ENCODE data around the gene PHETA1.

Gene PHETA1

DNA sequence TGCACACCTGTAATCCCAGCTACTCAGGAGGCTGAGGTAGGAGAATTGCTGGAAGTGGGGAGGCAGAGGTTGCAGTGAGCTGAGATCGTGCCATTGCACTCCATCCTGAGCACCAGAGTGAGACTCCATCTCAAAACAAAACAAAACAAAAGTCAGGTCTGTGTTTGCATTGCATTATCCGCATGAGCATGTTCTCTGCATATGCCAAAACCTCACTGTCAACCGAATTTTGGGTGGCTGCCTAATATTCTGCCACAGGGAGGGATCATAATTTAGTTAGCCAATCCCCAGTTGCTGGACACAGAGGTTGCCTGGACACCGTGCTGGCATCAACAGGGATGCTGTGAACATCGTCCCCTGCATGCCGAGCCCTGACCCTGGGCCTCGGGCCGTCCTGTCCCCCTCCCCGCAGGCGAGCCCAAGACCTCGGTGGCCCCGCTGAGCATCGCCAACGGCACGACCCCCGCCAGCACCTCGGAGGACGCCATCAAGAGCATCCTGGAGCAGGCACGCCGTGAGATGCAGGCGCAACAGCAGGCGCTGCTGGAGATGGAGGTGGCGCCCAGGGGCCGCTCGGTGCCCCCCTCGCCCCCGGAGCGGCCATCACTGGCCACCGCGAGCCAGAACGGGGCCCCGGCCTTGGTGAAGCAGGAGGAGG, 49.2 kb downstream of the PHETA1 start:
- TF ChIP-seq, protein P1, sequence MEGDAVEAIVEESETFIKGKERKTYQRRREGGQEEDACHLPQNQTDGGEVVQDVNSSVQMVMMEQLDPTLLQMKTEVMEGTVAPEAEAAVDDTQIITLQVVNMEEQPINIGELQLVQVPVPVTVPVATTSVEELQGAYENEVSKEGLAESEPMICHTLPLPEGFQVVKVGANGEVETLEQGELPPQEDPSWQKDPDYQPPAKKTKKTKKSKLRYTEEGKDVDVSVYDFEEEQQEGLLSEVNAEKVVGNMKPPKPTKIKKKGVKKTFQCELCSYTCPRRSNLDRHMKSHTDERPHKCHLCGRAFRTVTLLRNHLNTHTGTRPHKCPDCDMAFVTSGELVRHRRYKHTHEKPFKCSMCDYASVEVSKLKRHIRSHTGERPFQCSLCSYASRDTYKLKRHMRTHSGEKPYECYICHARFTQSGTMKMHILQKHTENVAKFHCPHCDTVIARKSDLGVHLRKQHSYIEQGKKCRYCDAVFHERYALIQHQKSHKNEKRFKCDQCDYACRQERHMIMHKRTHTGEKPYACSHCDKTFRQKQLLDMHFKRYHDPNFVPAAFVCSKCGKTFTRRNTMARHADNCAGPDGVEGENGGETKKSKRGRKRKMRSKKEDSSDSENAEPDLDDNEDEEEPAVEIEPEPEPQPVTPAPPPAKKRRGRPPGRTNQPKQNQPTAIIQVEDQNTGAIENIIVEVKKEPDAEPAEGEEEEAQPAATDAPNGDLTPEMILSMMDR (IDR thresholded peaks at IDR 0.05; ENCODE audit: low read depth, low read length) = no peak
- no peak for DNase-seq (ENCODE audit: low read depth in 2 of 2)
- H3K4me3 ChIP-seq (replicated peaks in 1 of 2; ENCODE audit: low read depth in 2 of 2, low read length in 2 of 2) = no peak overlapping the region

DNA sequence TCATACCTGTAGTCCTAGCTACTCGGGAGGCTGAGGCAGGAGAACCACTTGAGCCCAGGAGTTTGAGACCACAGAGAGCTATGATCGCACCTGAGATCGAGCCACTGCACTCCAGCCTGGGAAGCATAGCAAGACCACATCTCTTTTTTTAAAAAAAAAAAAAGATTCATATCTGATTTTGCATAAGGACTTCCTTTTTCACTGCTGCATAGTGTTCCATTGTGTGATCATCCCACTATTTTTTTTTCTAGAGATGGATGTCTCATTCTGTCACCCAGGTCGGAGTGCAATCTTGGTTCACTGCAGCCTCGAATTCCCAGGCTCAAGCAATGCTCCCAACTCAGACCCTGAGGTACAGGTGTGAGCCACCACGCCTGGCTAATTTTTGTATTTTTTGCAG, 50.4 kb downstream of the PHETA1 start:
- no peak for DNase-seq (ENCODE audit: low read depth in 2 of 2)
- TF ChIP-seq, protein P1 (IDR thresholded peaks at IDR 0.05; ENCODE audit: low read depth, low read length) = no peak
- no peak overlapping the region for H3K4me3 ChIP-seq (replicated peaks in 1 of 2; ENCODE audit: low read depth in 2 of 2, low read length in 2 of 2)

DNA sequence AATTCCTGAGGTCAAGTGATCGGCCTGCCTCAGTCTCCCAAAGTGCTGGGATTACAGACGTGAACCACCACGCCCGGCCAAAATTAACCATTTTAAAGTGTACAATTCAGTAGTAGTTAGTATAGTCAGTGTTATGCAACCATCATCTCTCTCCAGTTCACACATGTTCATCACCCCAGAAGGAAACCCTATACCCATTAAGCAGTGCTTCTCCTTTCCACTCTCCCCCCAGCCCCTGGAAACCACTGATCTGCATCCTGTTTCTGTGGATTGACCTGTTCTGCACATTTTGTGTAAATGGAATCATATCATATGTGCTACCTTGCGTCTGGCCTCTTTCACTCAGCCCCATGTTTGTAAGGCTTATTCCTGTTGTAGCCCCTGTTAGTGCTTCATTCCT, 52.2 kb downstream of the PHETA1 start:
- H3K4me3 ChIP-seq (replicated peaks in 1 of 2; ENCODE audit: low read depth in 2 of 2, low read length in 2 of 2) = no peak overlapping the region
- TF ChIP-seq, protein P1 (IDR thresholded peaks at IDR 0.05; ENCODE audit: low read depth, low read length) = no peak
- no peak for DNase-seq (ENCODE audit: low read depth in 2 of 2)

DNA sequence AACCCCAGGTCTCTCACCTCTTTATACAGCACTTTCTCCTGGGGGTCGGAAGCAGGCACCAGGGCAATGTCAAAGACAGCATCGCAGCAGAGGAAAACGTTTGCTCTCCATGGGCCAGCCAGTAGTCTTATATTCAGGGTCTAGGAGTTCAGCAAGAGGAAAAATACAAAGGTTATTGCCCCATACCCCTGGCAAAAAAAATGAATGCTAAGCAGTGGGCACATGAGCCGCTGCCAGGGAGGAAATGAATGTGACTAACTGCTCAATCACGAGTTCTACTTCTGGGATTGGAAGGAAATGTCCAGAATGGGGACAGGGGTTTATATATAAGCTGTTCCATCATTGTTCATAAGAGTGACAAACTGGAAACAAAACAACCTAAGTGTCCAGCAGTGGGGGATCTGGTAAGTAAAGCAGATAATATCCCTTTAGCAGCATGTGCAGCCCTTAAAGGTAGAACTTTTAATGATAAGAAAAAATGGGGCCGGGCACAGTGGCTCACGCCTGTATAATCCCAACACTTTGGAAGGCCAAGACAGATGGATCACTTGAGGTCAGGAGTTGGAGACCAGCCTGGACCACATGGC, 53.8 kb downstream of the PHETA1 start:
- DNase-seq (ENCODE audit: low read depth in 2 of 2) = peak; percentile 44
- H3K4me3 ChIP-seq (replicated peaks in 1 of 2; ENCODE audit: low read depth in 2 of 2, low read length in 2 of 2) = no peak overlapping the region
- TF ChIP-seq, protein P1 (IDR thresholded peaks at IDR 0.05; ENCODE audit: low read depth, low read length) = no peak

DNA sequence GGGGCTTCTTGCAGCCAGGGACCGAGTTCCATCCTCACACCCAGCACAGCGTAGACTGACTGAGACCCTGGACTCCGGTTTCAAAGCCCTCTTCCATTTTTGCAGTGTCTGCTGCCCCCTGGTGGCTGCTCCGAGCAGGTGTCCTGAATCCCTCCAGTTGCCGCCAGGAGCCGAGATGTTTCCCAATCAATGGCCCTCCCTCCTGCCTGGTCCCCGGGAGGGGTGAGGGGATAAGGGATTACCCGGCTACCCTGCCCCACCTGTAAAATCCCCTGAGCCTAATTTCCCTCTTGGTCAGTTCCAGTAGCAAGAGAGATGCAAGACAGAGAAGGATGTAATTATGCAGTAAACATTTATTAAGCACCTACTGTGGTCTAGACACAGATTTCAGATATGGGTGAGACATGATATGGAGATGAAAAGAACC, 55.0 kb downstream of the PHETA1 start:
- no peak overlapping the region for H3K4me3 ChIP-seq (replicated peaks in 1 of 2; ENCODE audit: low read depth in 2 of 2, low read length in 2 of 2)
- TF ChIP-seq, protein P1 (IDR thresholded peaks at IDR 0.05; ENCODE audit: low read depth, low read length) = peak; percentile 96
- DNase-seq (ENCODE audit: low read depth in 2 of 2) = peak; percentile 74 to 80

DNA sequence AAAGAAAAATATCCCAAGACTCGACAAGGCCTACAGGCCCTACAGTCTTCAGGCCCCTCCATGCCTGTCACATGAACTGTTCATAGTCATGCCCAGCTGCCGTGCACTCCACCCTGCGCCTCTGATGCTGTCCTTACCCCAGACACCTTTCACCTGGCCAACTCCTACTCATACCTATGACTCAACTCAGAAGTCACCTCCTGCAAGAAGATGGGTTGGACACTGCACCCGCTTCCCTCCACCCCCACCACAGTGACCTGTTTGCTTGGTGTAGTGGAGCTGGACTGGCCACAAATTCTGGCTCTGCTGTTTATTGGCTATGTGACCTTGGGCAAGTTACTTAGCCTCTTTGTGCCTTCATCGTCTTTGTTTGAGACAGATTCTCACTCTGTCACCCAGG, 56.2 kb downstream of the PHETA1 start:
- no peak for DNase-seq (ENCODE audit: low read depth in 2 of 2)
- H3K4me3 ChIP-seq (replicated peaks in 1 of 2; ENCODE audit: low read depth in 2 of 2, low read length in 2 of 2) = no peak overlapping the region
- TF ChIP-seq, protein P1 (IDR thresholded peaks at IDR 0.05; ENCODE audit: low read depth, low read length) = no peak
